OCI-LY7 (cell line): ENCODE data around the gene FRAS1. TPM values are rescaled to one million over a fixed set of nuclear protein-coding genes. Genes with fewer than 3 reads are reported as not detected.

ENCODE experiments used
- BruUV-seq: library from RNA; stranded (reverse); fragments of 400-500 nt; replicated peaks from 2 replicates; lab custom pipeline; 2021; lab: Mats Ljungman, UMichigan
- CTCF ChIA-PET: fragments of 300-600 bp; sonication (Branson Sonifier 250); formaldehyde crosslinking; loops from one replicate; lab custom pipeline; 2022; ENCODE audit warnings: antibody characterized with exemption; ENCODE audit not compliant: unreplicated experiment; lab: Charles Lee
- POLR2A ChIA-PET: fragments of 300-600 bp; sonication (Branson Sonifier 250); formaldehyde crosslinking; loops from one replicate; lab custom pipeline; 2022; ENCODE audit warnings: antibody characterized with exemption; lab: Charles Lee
- DNase-seq: peaks from one replicate; pipeline ENCODE4 v3.0.0-alpha.2; 2015; ENCODE audit warnings: low spot score
- H2AFZ ChIP-seq: fragments of 200-600 bp; sonication (generic), shearing (Covaris generic); 2 replicates; pipeline ENCODE4 v1.6.1; 2014; ENCODE audit warnings: mild to moderate bottlenecking, antibody characterized with exemption, low read length, moderate library complexity
- H3K27ac ChIP-seq: fragments of 200-600 bp; sonication (generic); 2 replicates; pipeline ENCODE4 v1.5.1; 2014; ENCODE audit warnings: mixed run types, low read depth, mild to moderate bottlenecking, moderate library complexity, low read length, inconsistent platforms; ENCODE audit not compliant: poor library complexity, severe bottlenecking
- H3K36me3 ChIP-seq: fragments of 200-600 bp; sonication (generic); 2 replicates; pipeline ENCODE4 v1.6.1; 2014; ENCODE audit warnings: mild to moderate bottlenecking, antibody characterized with exemption, low read length, moderate library complexity, mixed read lengths; ENCODE audit not compliant: insufficient read depth
- H3K4me1 ChIP-seq: fragments of 200-600 bp; sonication (generic); 2 replicates; pipeline ENCODE4 v1.5.1; 2014; ENCODE audit warnings: mild to moderate bottlenecking, low read length; ENCODE audit not compliant: insufficient read depth, poor library complexity, severe bottlenecking
- H3K4me2 ChIP-seq: fragments of 200-600 bp; sonication (generic); 2 replicates; pipeline ENCODE4 v1.6.1; 2014; ENCODE audit warnings: mild to moderate bottlenecking, low read length
- H3K4me3 ChIP-seq: fragments of 200-600 bp; sonication (generic); 2 replicates; pipeline ENCODE4 v1.5.1; 2014; ENCODE audit warnings: mild to moderate bottlenecking, low read depth, low read length; ENCODE audit not compliant: poor library complexity, severe bottlenecking
- H3K79me2 ChIP-seq: fragments of 200-600 bp; sonication (generic); 2 replicates; pipeline ENCODE4 v1.6.1; 2016; ENCODE audit warnings: low read depth, mild to moderate bottlenecking, low read length, moderate library complexity, mixed read lengths; ENCODE audit not compliant: insufficient read depth
- H3K9me2 ChIP-seq: fragments of 200-600 bp; sonication (generic); 2 replicates; pipeline ENCODE4 v1.6.1; 2016; ENCODE audit warnings: mild to moderate bottlenecking, low read length, mixed read lengths; ENCODE audit not compliant: insufficient read depth
- H3K9me3 ChIP-seq: fragments of 200-600 bp; sonication (generic); 2 replicates; pipeline ENCODE4 v1.6.1; 2014; ENCODE audit warnings: mild to moderate bottlenecking, mixed run types, low read length, mixed read lengths
- H4K20me1 ChIP-seq: fragments of 200-600 bp; sonication (generic); 2 replicates; pipeline ENCODE4 v1.6.1; 2014; ENCODE audit warnings: mild to moderate bottlenecking, antibody characterized with exemption, low read length, moderate library complexity, mixed read lengths; ENCODE audit not compliant: insufficient read depth
- EZH2phosphoT487 ChIP-seq: fragments of 200-600 bp; sonication (generic); IDR thresholded peaks from 2 replicates; pipeline ENCODE4 v1.6.1; 2018; ENCODE audit warnings: low read depth, borderline replicate concordance, mild to moderate bottlenecking, mixed run types, antibody characterized with exemption, low read length, moderate library complexity, mixed read lengths
- intact Hi-C: fragments of 100-400 bp; cut with micrococcal nuclease; formaldehyde crosslinking; loops from one replicate; pipeline ENCODE4 v1.10.0; 2022; ENCODE audit not compliant: unreplicated experiment
- total RNA-seq, 2 experiments: library from RNA; depleted of rRNA in 1 of 2; stranded (reverse); fragments of >200 nt in 1 of 2; shearing (Covaris generic) in 1 of 2; gene quantifications; 2 replicates each; pipeline ENCODE4 v1.2.3, GENCODE V29; 2014 to 2022
- TF ChIP-seq, protein P1 (sequence below): fragments of 200-600 bp; sonication (generic); conservative IDR thresholded peaks from 2 replicates; pipeline ENCODE4 v1.5.1; 2014; ENCODE audit warnings: mild to moderate bottlenecking, antibody characterized with exemption, low read length, moderate library complexity, mixed read lengths

The FRAS1 gene
- total RNA-seq, 2 experiments from 2014 or later: 0.19 to 0.30 TPM

DNA sequence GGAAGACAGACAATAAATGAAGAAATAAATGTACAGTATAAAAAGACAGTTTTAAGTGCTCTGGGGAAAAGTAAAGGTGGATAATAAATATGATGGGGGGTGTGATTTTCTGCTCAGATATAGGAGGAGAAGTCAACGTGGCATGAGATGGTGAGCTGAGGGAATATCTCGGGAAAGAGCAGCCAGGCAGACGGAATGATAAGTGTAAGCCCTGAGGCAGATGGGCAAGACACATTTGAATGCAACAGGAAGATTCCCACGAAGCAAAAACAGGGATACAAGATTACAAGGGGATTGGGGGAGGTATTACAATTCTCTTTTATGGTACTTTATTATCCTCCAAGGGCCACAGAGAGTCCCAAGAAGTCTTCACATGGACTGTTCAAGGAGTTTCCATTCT, 505.6 kb downstream of the FRAS1 start:
- no peak for DNase-seq
- Histone ChIP-seq H3K79me2 (no peaks in the 10 kb centered on the region), H3K9me3 (no peaks in the 10 kb centered on the region), H3K4me2 (no peak overlapping the region), H3K36me3 (no peaks in the 10 kb centered on the region), H3K4me3 (no peak overlapping the region), H3K4me1 (no peaks in the 10 kb centered on the region), H4K20me1 (no peaks in the 10 kb centered on the region), H3K9me2 (no peaks in the 10 kb centered on the region), H2AFZ (no peak overlapping the region), H3K27ac (no peak overlapping the region)
- TF ChIP-seq, protein P1, sequence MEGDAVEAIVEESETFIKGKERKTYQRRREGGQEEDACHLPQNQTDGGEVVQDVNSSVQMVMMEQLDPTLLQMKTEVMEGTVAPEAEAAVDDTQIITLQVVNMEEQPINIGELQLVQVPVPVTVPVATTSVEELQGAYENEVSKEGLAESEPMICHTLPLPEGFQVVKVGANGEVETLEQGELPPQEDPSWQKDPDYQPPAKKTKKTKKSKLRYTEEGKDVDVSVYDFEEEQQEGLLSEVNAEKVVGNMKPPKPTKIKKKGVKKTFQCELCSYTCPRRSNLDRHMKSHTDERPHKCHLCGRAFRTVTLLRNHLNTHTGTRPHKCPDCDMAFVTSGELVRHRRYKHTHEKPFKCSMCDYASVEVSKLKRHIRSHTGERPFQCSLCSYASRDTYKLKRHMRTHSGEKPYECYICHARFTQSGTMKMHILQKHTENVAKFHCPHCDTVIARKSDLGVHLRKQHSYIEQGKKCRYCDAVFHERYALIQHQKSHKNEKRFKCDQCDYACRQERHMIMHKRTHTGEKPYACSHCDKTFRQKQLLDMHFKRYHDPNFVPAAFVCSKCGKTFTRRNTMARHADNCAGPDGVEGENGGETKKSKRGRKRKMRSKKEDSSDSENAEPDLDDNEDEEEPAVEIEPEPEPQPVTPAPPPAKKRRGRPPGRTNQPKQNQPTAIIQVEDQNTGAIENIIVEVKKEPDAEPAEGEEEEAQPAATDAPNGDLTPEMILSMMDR: no peak
- no peak for TF ChIP-seq EZH2phosphoT487
- BruUV-seq: no TSS peak
- ChIA-PET CTCF (no interaction called here), POLR2A (interaction anchor here (0.6 kb wide), 1 partner anchor 310 kb away, joined by 4 read pairs; no protein-coding TSS in a partner anchor)
- intact Hi-C loops: no loop called here

DNA sequence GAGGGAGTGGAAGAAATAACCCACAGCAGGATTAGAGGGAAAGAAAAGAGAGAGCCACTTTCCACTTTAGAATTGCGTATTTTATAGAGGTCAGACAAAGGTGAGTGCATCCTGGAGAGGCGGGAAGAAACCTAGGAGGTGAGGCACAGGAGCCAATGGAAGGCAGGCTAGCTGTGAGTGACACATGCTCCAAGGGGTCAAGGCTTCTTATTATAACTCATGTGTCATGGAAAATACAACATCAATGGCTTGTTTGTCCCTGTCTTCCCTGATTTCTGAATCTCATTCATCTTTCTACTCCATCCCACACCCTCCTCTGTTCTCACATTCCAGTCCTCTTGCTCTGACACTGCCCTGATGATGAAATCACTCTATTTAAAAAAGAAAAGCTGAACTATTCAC, 508.8 kb downstream of the FRAS1 start:
- Histone ChIP-seq H4K20me1 (no peaks in the 10 kb centered on the region), H3K4me1 (no peaks in the 10 kb centered on the region), H3K9me2 (no peaks in the 10 kb centered on the region), H3K4me2 (no peak overlapping the region), H2AFZ (no peak overlapping the region), H3K36me3 (no peaks in the 10 kb centered on the region), H3K79me2 (no peaks in the 10 kb centered on the region), H3K27ac (no peak overlapping the region), H3K9me3 (no peaks in the 10 kb centered on the region), H3K4me3 (no peak overlapping the region)
- no peak for DNase-seq
- no TSS peak for BruUV-seq
- CTCF ChIA-PET: interaction anchor here (0.5 kb wide), 1 partner anchor 1082 kb away, joined by 3 read pairs; no protein-coding TSS in a partner anchor
- intact Hi-C loops: no loop called here
- POLR2A ChIA-PET: no interaction called here
- no peak for TF ChIP-seq EZH2phosphoT487
- TF ChIP-seq, protein P1: no peak

DNA sequence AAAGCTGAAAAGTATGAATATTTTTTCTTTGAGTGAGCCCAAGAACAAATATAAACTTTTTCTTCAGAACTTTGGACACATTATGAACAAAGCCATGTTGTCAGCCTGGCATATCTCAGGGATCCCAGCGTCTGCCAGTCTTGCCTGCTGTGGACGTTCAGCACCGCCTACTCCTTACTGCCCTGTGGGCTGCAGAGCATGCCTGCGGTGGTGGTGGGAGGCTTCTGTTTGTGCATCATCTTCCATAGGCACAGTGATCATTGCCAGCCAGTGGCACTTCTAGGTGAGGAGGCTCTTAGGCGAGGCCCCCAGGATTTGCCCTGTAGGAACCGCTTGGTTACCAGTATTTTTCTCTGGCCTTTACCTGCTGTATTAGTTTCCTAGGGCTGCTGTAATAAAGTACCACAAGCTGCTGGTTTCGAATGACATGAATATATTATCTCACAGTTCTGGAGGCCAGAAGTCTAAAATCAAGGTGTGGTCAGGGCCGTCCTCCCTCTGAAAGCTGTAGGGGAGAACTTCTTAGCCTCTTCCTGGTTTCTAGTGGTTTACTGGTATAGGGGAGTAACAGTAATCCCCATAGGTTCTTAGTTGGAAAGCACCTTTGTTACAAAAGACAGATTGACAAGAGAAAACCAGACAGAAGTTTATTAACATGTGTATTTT, 509.8 kb downstream of the FRAS1 start:
- no TSS peak for BruUV-seq
- no peaks in the 10 kb centered on the region for H3K4me1 ChIP-seq
- H3K4me2 ChIP-seq: no peak overlapping the region
- ChIA-PET CTCF (no interaction called here), POLR2A (interaction anchor here (0.5 to 0.6 kb wide), 3 partner anchors 11 to 33 kb away, joined by 3 read pairs; no protein-coding TSS in a partner anchor)
- H2AFZ ChIP-seq: no peak overlapping the region
- H4K20me1 ChIP-seq: no peaks in the 10 kb centered on the region
- H3K4me3 ChIP-seq: no peak overlapping the region
- H3K79me2 ChIP-seq: no peaks in the 10 kb centered on the region
- DNase-seq: no peak
- TF ChIP-seq EZH2phosphoT487: no peak
- TF ChIP-seq, protein P1: no peak
- no peaks in the 10 kb centered on the region for H3K36me3 ChIP-seq
- intact Hi-C loops: no loop called here
- H3K9me2 ChIP-seq: no peaks in the 10 kb centered on the region
- no peak overlapping the region for H3K27ac ChIP-seq
- no peaks in the 10 kb centered on the region for H3K9me3 ChIP-seq
